AG09309 (cell line): Measurements from ENCODE around the gene HCN2.

Source experiments
- DNase-seq: peaks from one replicate; pipeline ENCODE4 v3.0.0-alpha.2; 2010; ENCODE audit warnings: low read depth
- H3K4me3 ChIP-seq: 2 replicates; pipeline ENCODE4 v1.5.1; 2011; ENCODE audit warnings: mild to moderate bottlenecking, low read depth, low read length, moderate library complexity; ENCODE audit not compliant: control insufficient read depth
- CTCF ChIP-seq: IDR thresholded peaks from 2 replicates; pipeline ENCODE4 v1.5.1; 2011; ENCODE audit warnings: mild to moderate bottlenecking, low read depth, low read length, inconsistent platforms; ENCODE audit not compliant: insufficient read depth, control insufficient read depth; ENCODE audit errors: missing control alignments

Gene HCN2

GRCh38 chr19:660793-661426 lies 71.2 kb downstream of the HCN2 start:
- DNase-seq: no peak
- H3K4me3 ChIP-seq: peak overlapping the region; percentile 73
- no peak for TF ChIP-seq CTCF

GRCh38 chr19:661427-662196 lies 71.9 kb downstream of the HCN2 start:
- DNase-seq: no peak
- TF ChIP-seq CTCF: no peak
- H3K4me3 ChIP-seq: peak overlapping the region; percentile 73

GRCh38 chr19:662207-662961 lies 72.7 kb downstream of the HCN2 start:
- no peak for DNase-seq
- no peak for TF ChIP-seq CTCF
- peak overlapping the region; percentile 73 for H3K4me3 ChIP-seq

GRCh38 chr19:662962-663681 lies 73.4 kb downstream of the HCN2 start, which contains the start of gene RNF126:
RNF126 (minus strand) TSS chr19:663214; CDS start chr19:663121, 93 bp downstream.
- TF ChIP-seq CTCF: no peak
- H3K4me3 ChIP-seq: peak within 1 kb of the TSS; percentile 73
- peak; percentile 51 for DNase-seq

- no peak for TF ChIP-seq CTCF
- DNase-seq: no peak
- peak overlapping the region; percentile 57 for H3K4me3 ChIP-seq
Measured at GRCh38 chr19:663682-664117, 74.0 kb downstream of the HCN2 start.

GRCh38 chr19:664913-665443 lies 75.3 kb downstream of the HCN2 start:
- no peak for DNase-seq
- H3K4me3 ChIP-seq: peak overlapping the region; percentile 34
- TF ChIP-seq CTCF: peak; percentile 94
